Right cardiac atrium (tissue), 5 donors: ENCODE results near the gene TNK1. TPM values are rescaled to one million over a fixed set of nuclear protein-coding genes. Genes with fewer than 3 reads are reported as not detected.
A peak's percentile ranks its signal among the peaks of the same experiment; 100 is the strongest.

Experiments used
- ATAC-seq, 2 donors: fragments of 200-7000 bp; cut with Tn5 transposase; one replicate each; pipeline versions ENCODE4 v1.8.0 to v1.9.1; 2020; ENCODE audit warnings: moderate library complexity in 2 of 2, mild to moderate bottlenecking in 1 of 2
- DNase-seq, 3 donors: peaks; one replicate each; pipeline ENCODE4 v3.0.0-alpha.2; 2020
- H3K27ac ChIP-seq: one replicate; pipeline ENCODE4 v1.5.1; 2013; ENCODE audit warnings: mild to moderate bottlenecking, low read length, control low read depth, moderate library complexity
- H3K27me3 ChIP-seq: one replicate; pipeline ENCODE4 v1.6.1; 2013; ENCODE audit not compliant: control insufficient read depth, insufficient read depth
- H3K4me1 ChIP-seq: one replicate; pipeline ENCODE4 v1.6.1; 2013; ENCODE audit warnings: low read length; ENCODE audit not compliant: control insufficient read depth, insufficient read depth
- H3K4me3 ChIP-seq: one replicate; pipeline ENCODE4 v1.5.1; 2013; ENCODE audit warnings: low read length, control low read depth
- H3K9me3 ChIP-seq: one replicate; pipeline ENCODE4 v1.6.1; 2013; ENCODE audit warnings: low read length; ENCODE audit not compliant: control insufficient read depth
- WGBS: extraction: QIAGEN DNeasy Blood & Tissue Kit; methylation state at CpG from one replicate; pipeline ENCODE4 v1.1.7; 2013; 5-methylcytosine and 5-hydroxymethylcytosine counted together
- intact Hi-C, 4 donors: fragments of 100-400 bp; cut with DNase I; formaldehyde crosslinking; loops; one replicate each; pipeline versions ENCODE4 v1.11.0 to v1.14.0; 2022 to 2023
- polyA plus RNA-seq: library from polyadenylated mRNA; stranded (reverse); fragments of 200-250 nt; gene quantifications from one replicate; pipeline ENCODE4 v1.2.3, GENCODE V29; 2013
- total RNA-seq, 4 donors: library from RNA; stranded (reverse); fragmentation: NEBNext Ultra II Directional; extraction: Animal tissue kit (Norgen Biotek cat#: 25700); gene quantifications; one replicate each; pipeline ENCODE4 v1.2.1, GENCODE V29; 2021
- donor health status: healthy with polysubstance abuse.
- donor health status: DM: no; HTN: yes; CAD: no.
- donor health status: DM: no; HTN: no; CAD: no.
- donor health status: DM: no; HTN: yes; CAD: no; lungs with severe emphysema.
- donor health status: DM: yes; HTN: yes; CAD: no.

Gene TNK1
- total and polyA plus RNA-seq, 5 donors = 1.7 to 3.6 (median 3.3) TPM

GRCh38 chr17:7389924-7390910 is 9.3 kb downstream of the TNK1 start:
- Histone ChIP-seq H3K4me1 (no peaks in the 10 kb centered on the region), H3K27ac (no peak overlapping the region), H3K4me3 (no peak overlapping the region), H3K27me3 (no peaks in the 10 kb centered on the region), H3K9me3 (no peaks in the 10 kb centered on the region)
- 85% methylated on average over 19 of the region's 19 CpGs for WGBS
- ATAC-seq = no peak
- intact Hi-C loops = loop anchor here in 1 of 4 donors (5.0 kb wide), 1 partner anchor 97 kb away; no protein-coding TSS in a partner anchor
- peak in 1 of 3 donors; percentile 44 for DNase-seq

GRCh38 chr17:7391307-7391706 is 10.4 kb downstream of the TNK1 start:
- DNase-seq = peak in 1 of 3 donors; percentile 6
- WGBS = 50% methylated on average over 2 of the region's 2 CpGs
- no peak overlapping the region for H3K27ac ChIP-seq
- no peaks in the 10 kb centered on the region for H3K9me3 ChIP-seq
- H3K4me3 ChIP-seq = no peak overlapping the region
- ATAC-seq = no peak
- H3K27me3 ChIP-seq = no peaks in the 10 kb centered on the region
- no peaks in the 10 kb centered on the region for H3K4me1 ChIP-seq
- intact Hi-C loops = loop anchor here in 1 of 4 donors (5.0 kb wide), 1 partner anchor 96 kb away; no protein-coding TSS in a partner anchor

GRCh38 chr17:7392696-7393612 is 12.1 kb downstream of the TNK1 start:
- 74% methylated on average over 42 of the region's 42 CpGs for WGBS
- no peaks in the 10 kb centered on the region for H3K4me1 ChIP-seq
- peak in 1 of 3 donors; percentile 52 for DNase-seq
- H3K27ac ChIP-seq = no peak overlapping the region
- ATAC-seq = no peak
- H3K27me3 ChIP-seq = no peaks in the 10 kb centered on the region
- H3K4me3 ChIP-seq = peak overlapping the region; percentile 92
- intact Hi-C loops = loop anchor here in 1 of 4 donors (5.0 kb wide), 1 partner anchor 94 kb away; no protein-coding TSS in a partner anchor
- H3K9me3 ChIP-seq = no peaks in the 10 kb centered on the region

- Histone ChIP-seq H3K9me3 (no peaks in the 10 kb centered on the region), H3K27ac (peak overlapping the region; percentile 75), H3K27me3 (no peaks in the 10 kb centered on the region), H3K4me3 (peak overlapping the region; percentile 92), H3K4me1 (no peaks in the 10 kb centered on the region)
- intact Hi-C loops = loop anchor here in 1 of 4 donors (5.0 kb wide), 1 partner anchor 93 kb away; no protein-coding TSS in a partner anchor
- WGBS = 6% methylated on average over 48 of the region's 48 CpGs
- peak; percentile 7 to 44 for ATAC-seq
- peak in 1 of 3 donors; percentile 62 for DNase-seq
Observed at GRCh38 chr17:7393613-7394451, 12.9 kb downstream of the TNK1 start.

GRCh38 chr17:7394452-7395191 is 13.7 kb downstream of the TNK1 start, which contains the start of gene PLSCR3:
PLSCR3 (minus strand) TSS chr17:7394525; CDS start chr17:7394110, 415 bp downstream.
- peak within 1 kb of the TSS; percentile 98 for H3K27ac ChIP-seq
- DNase-seq (peak; percentile 91 to 97 (median 96)), ATAC-seq (peak; percentile 93 to 95)
- under 1% methylated on average over 71 of the region's 71 CpGs for WGBS
- H3K4me1 ChIP-seq = no peaks in the 10 kb centered on the region
- peak within 1 kb of the TSS; percentile 92 for H3K4me3 ChIP-seq
- intact Hi-C loops = loop anchor here in 1 of 4 donors (5.0 kb wide), 1 partner anchor 93 kb away; no protein-coding TSS in a partner anchor
- no peaks in the 10 kb centered on the region for H3K27me3 ChIP-seq
- no peaks in the 10 kb centered on the region for H3K9me3 ChIP-seq

GRCh38 chr17:7396147-7396546 is 15.3 kb downstream of the TNK1 start:
- no peaks in the 10 kb centered on the region for H3K27me3 ChIP-seq
- H3K27ac ChIP-seq = no peak overlapping the region
- ATAC-seq (no peak), DNase-seq (peak in 1 of 3 donors; percentile 3)
- WGBS = 91% methylated on average over 4 of the region's 4 CpGs
- H3K9me3 ChIP-seq = no peaks in the 10 kb centered on the region
- no peaks in the 10 kb centered on the region for H3K4me1 ChIP-seq
- intact Hi-C loops = no loop called here
- H3K4me3 ChIP-seq = no peak overlapping the region

- no peak for ATAC-seq
- WGBS = 83% methylated on average over 2 of the region's 2 CpGs
Observed at GRCh38 chr17:7398612-7399011, 17.7 kb downstream of the TNK1 start.

GRCh38 chr17:7403043-7403726 is 22.3 kb downstream of the TNK1 start:
- peak; percentile 15 to 25 for ATAC-seq
- Histone ChIP-seq H3K4me3 (peak overlapping the region; percentile 65), H3K4me1 (peaks cover 3% of the 10 kb centered on the region), H3K9me3 (no peaks in the 10 kb centered on the region), H3K27me3 (no peaks in the 10 kb centered on the region), H3K27ac (peak overlapping the region; percentile 98)
- intact Hi-C loops = no loop called here
- peak; percentile 81 to 91 (median 91) for DNase-seq
- WGBS = 12% methylated on average over 16 of the region's 16 CpGs

More at GRCh38 chr17:7398612-7399011, 17.7 kb downstream of the TNK1 start:
- no peak overlapping the region for H3K27ac ChIP-seq
- H3K4me3 ChIP-seq = no peak overlapping the region
- peaks cover 3% of the 10 kb centered on the region for H3K4me1 ChIP-seq
- intact Hi-C loops = no loop called here
- DNase-seq = no peak
- no peaks in the 10 kb centered on the region for H3K27me3 ChIP-seq
- H3K9me3 ChIP-seq = no peaks in the 10 kb centered on the region

- no peaks in the 10 kb centered on the region for H3K27me3 ChIP-seq
- H3K27ac ChIP-seq = peak overlapping the region; percentile 98
- no peaks in the 10 kb centered on the region for H3K9me3 ChIP-seq
- DNase-seq (no peak), ATAC-seq (peak; percentile 59 to 70)
- 0% methylated on average over 13 of the region's 13 CpGs for WGBS
- intact Hi-C loops = no loop called here
- peak overlapping the region; percentile 65 for H3K4me3 ChIP-seq
- H3K4me1 ChIP-seq = peaks cover 3% of the 10 kb centered on the region
Observed at GRCh38 chr17:7403727-7403976, 22.8 kb downstream of the TNK1 start.
